ENCODE results near the gene TPRN. TPM values are rescaled to one million over a fixed set of nuclear protein-coding genes. Genes with fewer than 3 reads are reported as not detected.
A peak's percentile ranks its signal among the peaks of the same experiment; 100 is the strongest.

The TPRN gene
- total and polyA plus RNA-seq, 5 donors from 2014 or later: 0.27 to 5.9 (median 0.46) TPM

DNA sequence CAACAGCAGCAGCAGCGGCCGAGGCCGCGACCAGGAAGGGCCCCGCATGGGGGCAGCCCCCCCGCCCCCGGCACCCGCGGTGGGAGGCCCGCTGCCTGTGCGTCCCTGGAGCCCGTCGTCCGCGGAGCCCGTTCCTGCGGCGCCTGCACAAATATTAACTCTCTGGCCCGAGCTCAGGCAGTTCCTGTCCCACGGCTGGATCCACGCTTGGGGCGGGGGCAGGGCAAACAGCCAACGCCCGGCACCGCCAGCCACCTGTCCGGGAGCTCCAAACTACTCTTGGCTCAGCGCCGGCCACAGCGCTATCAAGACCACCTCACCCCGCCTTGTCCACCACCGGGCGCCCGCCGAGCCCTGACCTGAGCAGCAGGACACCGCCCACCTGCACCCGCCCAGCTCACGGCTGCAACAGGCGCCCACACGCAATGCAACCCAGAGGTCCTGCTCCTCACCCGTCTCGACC is 30.6 kb downstream of the TPRN start, which contains the start of gene LRRC26:
Gene LRRC26, minus strand, starts transcription at position 156 of the 463 bp plus-strand sequence. Its CDS starts 108 bp downstream, at position 48.
- DNase-seq (no peak), ATAC-seq (ENCODE audit: low read depth in 2 of 2) (no peak)
- Histone ChIP-seq H3K27ac (ENCODE audit: insufficient read depth, low read length, poor library complexity, severe bottlenecking) (no peak within 1 kb of the TSS), H3K36me3 (ENCODE audit: control insufficient read depth, insufficient read depth, low read length) (no peaks in the 10 kb centered on the region), H3K4me3 (ENCODE audit: low read depth, low read length) (no peak within 1 kb of the TSS), H3K9me3 (ENCODE audit: control insufficient read depth in 2 of 2, low read length in 2 of 2) (no peaks in the 10 kb centered on the region), H3K4me1 (ENCODE audit: control insufficient read depth, insufficient read depth, low read length, poor library complexity, severe bottlenecking) (peaks cover 20% of the 10 kb centered on the region), H3K27me3 (ENCODE audit: control insufficient read depth, insufficient read depth, low read length) (no peaks in the 10 kb centered on the region)
- peaks cover 0 to 4% (median 0%) of the 10 kb centered on the region in 4 donors for H3K4me1 Mint-ChIP-seq
- no peaks in the 10 kb centered on the region for H3K36me3 Mint-ChIP-seq
- H3K27ac Mint-ChIP-seq: no peak within 1 kb of the TSS
- peaks cover 23% of the 10 kb centered on the region for H3K27me3 Mint-ChIP-seq
- peaks cover 0 to 1% (median 0%) of the 10 kb centered on the region in 7 donors for H3K9me3 Mint-ChIP-seq
- peak within 1 kb of the TSS in 2 of 4 donors; percentile 47 to 56 for H3K4me3 Mint-ChIP-seq

DNA sequence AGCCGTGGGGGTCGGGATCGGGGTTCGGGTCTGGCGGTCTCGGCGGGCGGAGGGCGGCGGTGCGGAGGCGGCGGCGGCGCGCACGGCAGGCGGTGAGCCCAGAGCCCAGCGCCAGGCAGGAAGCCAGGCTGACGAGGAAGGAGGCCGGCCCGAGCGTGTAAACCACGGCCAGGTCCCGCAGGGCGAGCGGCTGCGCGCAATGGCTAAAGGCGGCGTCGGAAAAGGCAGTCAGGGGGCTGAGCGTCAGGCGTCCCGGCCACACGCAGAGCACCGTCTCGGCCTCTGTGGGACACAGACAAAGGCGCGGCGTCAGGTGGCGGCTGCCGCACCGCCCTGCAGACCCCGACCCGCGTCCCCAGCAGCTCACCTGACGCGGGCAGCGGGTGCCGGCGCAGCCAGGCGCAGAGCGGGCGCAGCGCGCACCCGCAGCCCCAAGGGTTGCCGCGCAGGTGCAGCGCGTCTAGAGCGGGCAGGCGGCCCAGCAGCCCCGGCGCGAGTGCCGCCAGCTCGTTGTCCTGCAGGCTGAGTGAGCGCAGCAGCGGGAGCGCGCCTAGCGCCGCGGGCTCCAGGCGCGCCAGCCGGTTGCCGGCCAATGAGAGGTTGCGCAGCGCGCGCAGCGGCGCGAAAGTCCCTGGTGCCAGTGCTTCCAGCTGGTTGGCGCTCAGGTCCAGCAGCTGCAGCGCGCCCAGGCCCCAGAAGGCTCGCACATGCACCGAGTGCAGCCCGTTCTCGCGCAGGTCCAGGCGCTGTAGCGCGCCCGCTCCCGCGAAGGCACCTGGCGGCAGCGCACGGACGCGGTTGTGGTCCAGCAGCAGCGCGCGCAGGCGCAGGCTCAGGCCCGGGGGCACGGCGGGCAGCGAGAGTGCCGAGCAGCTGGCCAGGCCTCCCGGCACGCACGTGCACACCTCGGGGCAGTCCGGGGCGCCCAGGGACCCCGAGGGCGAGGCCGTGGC is 31.4 kb downstream of the TPRN start:
- no peaks in the 10 kb centered on the region for H3K36me3 ChIP-seq (ENCODE audit: control insufficient read depth, insufficient read depth, low read length)
- DNase-seq (no peak), ATAC-seq (ENCODE audit: low read depth in 2 of 2) (no peak)
- Mint-ChIP-seq H3K4me3 (peak overlapping the region in 1 of 4 donors; percentile 56), H3K27me3 (peaks cover 23% of the 10 kb centered on the region), H3K27ac (no peak overlapping the region), H3K9me3 (peaks cover 0 to 1% (median 0%) of the 10 kb centered on the region in 7 donors), H3K4me1 (peaks cover 0 to 4% (median 0%) of the 10 kb centered on the region in 4 donors), H3K36me3 (no peaks in the 10 kb centered on the region)
- no peak overlapping the region for H3K4me3 ChIP-seq (ENCODE audit: low read depth, low read length)
- no peaks in the 10 kb centered on the region for H3K9me3 ChIP-seq (ENCODE audit: control insufficient read depth in 2 of 2, low read length in 2 of 2)
- H3K4me1 ChIP-seq (ENCODE audit: control insufficient read depth, insufficient read depth, low read length, poor library complexity, severe bottlenecking): peaks cover 16% of the 10 kb centered on the region
- no peak overlapping the region for H3K27ac ChIP-seq (ENCODE audit: insufficient read depth, low read length, poor library complexity, severe bottlenecking)
- H3K27me3 ChIP-seq (ENCODE audit: control insufficient read depth, insufficient read depth, low read length): no peaks in the 10 kb centered on the region

- Histone ChIP-seq H3K4me1 (ENCODE audit: control insufficient read depth, insufficient read depth, low read length, poor library complexity, severe bottlenecking) (peaks cover 16% of the 10 kb centered on the region), H3K27ac (ENCODE audit: insufficient read depth, low read length, poor library complexity, severe bottlenecking) (no peak overlapping the region), H3K36me3 (ENCODE audit: control insufficient read depth, insufficient read depth, low read length) (no peaks in the 10 kb centered on the region), H3K27me3 (ENCODE audit: control insufficient read depth, insufficient read depth, low read length) (no peaks in the 10 kb centered on the region), H3K9me3 (ENCODE audit: control insufficient read depth in 2 of 2, low read length in 2 of 2) (no peaks in the 10 kb centered on the region), H3K4me3 (ENCODE audit: low read depth, low read length) (no peak overlapping the region)
- H3K27ac Mint-ChIP-seq: no peak overlapping the region
- H3K27me3 Mint-ChIP-seq: peaks cover 23% of the 10 kb centered on the region
- ATAC-seq (ENCODE audit: low read depth in 2 of 2): no peak
- peaks cover 0 to 5% (median 0%) of the 10 kb centered on the region in 4 donors for H3K4me1 Mint-ChIP-seq
- no peak overlapping the region for H3K4me3 Mint-ChIP-seq
- H3K9me3 Mint-ChIP-seq: peaks cover 0 to 1% (median 0%) of the 10 kb centered on the region in 7 donors
- DNase-seq: no peak
- no peaks in the 10 kb centered on the region for H3K36me3 Mint-ChIP-seq
These were observed 32.0 kb downstream of the TPRN start for GRCh38 chr9:137168573-137168903.

DNA sequence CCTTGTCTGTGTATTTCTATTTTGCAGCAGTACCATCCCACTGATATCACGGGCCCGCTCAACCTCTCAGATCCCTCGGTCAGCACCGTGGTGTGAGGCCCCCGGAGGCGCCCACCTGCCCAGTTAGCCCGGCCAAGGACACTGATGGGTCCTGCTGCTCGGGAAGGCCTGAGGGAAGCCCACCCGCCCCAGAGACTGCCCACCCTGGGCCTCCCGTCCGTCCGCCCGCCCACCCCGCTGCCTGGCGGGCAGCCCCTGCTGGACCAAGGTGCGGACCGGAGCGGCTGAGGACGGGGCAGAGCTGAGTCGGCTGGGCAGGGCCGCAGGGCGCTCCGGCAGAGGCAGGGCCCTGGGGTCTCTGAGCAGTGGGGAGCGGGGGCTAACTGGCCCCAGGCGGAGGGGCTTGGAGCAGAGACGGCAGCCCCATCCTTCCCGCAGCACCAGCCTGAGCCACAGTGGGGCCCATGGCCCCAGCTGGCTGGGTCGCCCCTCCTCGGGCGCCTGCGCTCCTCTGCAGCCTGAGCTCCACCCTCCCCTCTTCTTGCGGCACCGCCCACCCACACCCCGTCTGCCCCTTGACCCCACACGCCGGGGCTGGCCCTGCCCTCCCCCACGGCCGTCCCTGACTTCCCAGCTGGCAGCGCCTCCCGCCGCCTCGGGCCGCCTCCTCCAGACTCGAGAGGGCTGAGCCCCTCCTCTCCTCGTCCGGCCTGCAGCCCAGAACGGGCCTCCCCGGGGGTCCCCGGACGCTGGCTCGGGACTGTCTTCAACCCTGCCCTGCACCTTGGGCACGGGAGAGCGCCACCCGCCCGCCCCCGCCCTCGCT is 32.6 kb downstream of the TPRN start:
- no peak for ATAC-seq (ENCODE audit: low read depth in 2 of 2)
- Histone ChIP-seq H3K36me3 (ENCODE audit: control insufficient read depth, insufficient read depth, low read length) (no peaks in the 10 kb centered on the region), H3K27ac (ENCODE audit: insufficient read depth, low read length, poor library complexity, severe bottlenecking) (no peak overlapping the region), H3K4me1 (ENCODE audit: control insufficient read depth, insufficient read depth, low read length, poor library complexity, severe bottlenecking) (peaks cover 16% of the 10 kb centered on the region), H3K27me3 (ENCODE audit: control insufficient read depth, insufficient read depth, low read length) (no peaks in the 10 kb centered on the region), H3K9me3 (ENCODE audit: control insufficient read depth in 2 of 2, low read length in 2 of 2) (no peaks in the 10 kb centered on the region), H3K4me3 (ENCODE audit: low read depth, low read length) (no peak overlapping the region)
- no peaks in the 10 kb centered on the region for H3K36me3 Mint-ChIP-seq
- peaks cover 23% of the 10 kb centered on the region for H3K27me3 Mint-ChIP-seq
- H3K4me1 Mint-ChIP-seq: peaks cover 0 to 4% (median 0%) of the 10 kb centered on the region in 4 donors
- H3K4me3 Mint-ChIP-seq: no peak overlapping the region
- no peak for DNase-seq
- H3K9me3 Mint-ChIP-seq: peaks cover 0 to 1% (median 0%) of the 10 kb centered on the region in 7 donors
- no peak overlapping the region for H3K27ac Mint-ChIP-seq

DNA sequence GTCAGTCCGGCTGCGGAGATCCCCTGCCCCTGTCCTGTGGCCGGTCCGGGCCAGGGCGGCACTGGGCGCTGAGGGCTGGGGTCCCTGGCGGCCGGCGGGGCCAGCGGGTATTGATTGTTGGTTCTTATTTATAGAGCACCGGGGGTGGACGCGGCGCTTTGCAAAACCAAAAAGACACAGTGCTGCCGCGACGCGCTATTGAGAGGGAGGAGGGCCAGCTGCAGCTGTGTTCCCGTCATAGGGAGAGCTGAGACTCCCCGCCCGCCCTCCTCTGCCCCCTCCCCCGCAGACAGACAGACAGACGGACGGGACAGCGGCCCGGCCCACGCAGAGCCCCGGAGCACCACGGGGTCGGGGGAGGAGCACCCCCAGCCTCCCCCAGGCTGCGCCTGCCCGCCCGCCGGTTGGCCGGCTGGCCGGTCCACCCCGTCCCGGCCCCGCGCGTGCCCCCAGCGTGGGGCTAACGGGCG is 33.2 kb downstream of the TPRN start:
- H3K9me3 Mint-ChIP-seq: peaks cover 0 to 1% (median 0%) of the 10 kb centered on the region in 7 donors
- H3K4me3 Mint-ChIP-seq: no peak overlapping the region
- no peaks in the 10 kb centered on the region for H3K36me3 ChIP-seq (ENCODE audit: control insufficient read depth, insufficient read depth, low read length)
- H3K4me1 ChIP-seq (ENCODE audit: control insufficient read depth, insufficient read depth, low read length, poor library complexity, severe bottlenecking): peaks cover 16% of the 10 kb centered on the region
- H3K27ac Mint-ChIP-seq: no peak overlapping the region
- no peaks in the 10 kb centered on the region for H3K9me3 ChIP-seq (ENCODE audit: control insufficient read depth in 2 of 2, low read length in 2 of 2)
- H3K27me3 Mint-ChIP-seq: peaks cover 23% of the 10 kb centered on the region
- H3K4me3 ChIP-seq (ENCODE audit: low read depth, low read length): no peak overlapping the region
- peaks cover 0 to 4% (median 0%) of the 10 kb centered on the region in 4 donors for H3K4me1 Mint-ChIP-seq
- no peaks in the 10 kb centered on the region for H3K27me3 ChIP-seq (ENCODE audit: control insufficient read depth, insufficient read depth, low read length)
- no peaks in the 10 kb centered on the region for H3K36me3 Mint-ChIP-seq
- no peak overlapping the region for H3K27ac ChIP-seq (ENCODE audit: insufficient read depth, low read length, poor library complexity, severe bottlenecking)
- no peak for ATAC-seq (ENCODE audit: low read depth in 2 of 2)
- DNase-seq: no peak

DNA sequence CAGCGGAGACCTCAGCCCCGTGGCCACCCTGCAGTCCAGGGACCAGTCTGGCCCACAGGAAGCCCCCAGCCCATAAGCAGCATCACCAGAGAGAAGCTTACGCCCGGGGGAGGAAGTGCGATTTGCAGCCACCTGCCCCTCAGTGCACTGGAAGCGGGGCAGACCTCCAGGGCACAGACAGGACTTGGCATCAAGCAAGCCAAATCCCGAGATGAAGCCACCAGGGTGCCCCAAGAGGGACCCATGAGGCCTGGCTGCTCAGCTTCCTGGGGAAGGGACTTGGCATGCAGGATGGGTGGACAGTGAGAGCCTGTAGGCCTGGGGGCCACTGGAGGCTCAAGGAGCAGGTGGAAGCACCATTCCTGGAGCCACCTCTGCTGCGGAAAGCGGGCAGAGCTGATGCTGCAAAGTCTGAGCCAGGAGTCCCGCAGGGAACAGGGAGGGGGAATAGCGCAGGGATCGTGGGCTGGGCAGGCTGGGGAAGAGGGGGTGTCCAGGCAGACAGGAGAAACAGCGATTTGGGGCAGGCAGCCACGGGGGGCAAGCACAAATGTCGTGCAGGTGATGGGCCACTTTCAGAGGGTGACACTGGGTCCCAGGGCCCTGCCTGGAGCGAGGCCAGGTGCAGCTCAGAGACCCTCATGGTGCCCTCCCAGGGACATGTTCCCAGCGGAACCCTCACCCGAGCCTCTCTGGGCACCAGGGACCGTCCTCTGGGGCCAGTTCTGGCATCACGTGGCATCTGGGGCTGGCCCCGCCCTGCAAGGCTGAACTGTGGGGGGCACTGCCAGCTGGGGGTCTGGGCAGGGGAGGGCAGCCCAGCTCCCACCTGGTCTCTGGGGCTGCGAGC is 33.9 kb downstream of the TPRN start:
- no peak overlapping the region for H3K27ac ChIP-seq (ENCODE audit: insufficient read depth, low read length, poor library complexity, severe bottlenecking)
- Mint-ChIP-seq H3K4me1 (peaks cover 0 to 7% (median 0%) of the 10 kb centered on the region in 4 donors), H3K27me3 (peaks cover 23% of the 10 kb centered on the region), H3K9me3 (peaks cover 0 to 1% (median 0%) of the 10 kb centered on the region in 7 donors), H3K4me3 (peak overlapping the region in 1 of 4 donors; percentile 70), H3K36me3 (no peaks in the 10 kb centered on the region), H3K27ac (no peak overlapping the region)
- H3K36me3 ChIP-seq (ENCODE audit: control insufficient read depth, insufficient read depth, low read length): no peaks in the 10 kb centered on the region
- peaks cover 16% of the 10 kb centered on the region for H3K4me1 ChIP-seq (ENCODE audit: control insufficient read depth, insufficient read depth, low read length, poor library complexity, severe bottlenecking)
- no peak for ATAC-seq (ENCODE audit: low read depth in 2 of 2)
- H3K27me3 ChIP-seq (ENCODE audit: control insufficient read depth, insufficient read depth, low read length): no peaks in the 10 kb centered on the region
- no peak overlapping the region for H3K4me3 ChIP-seq (ENCODE audit: low read depth, low read length)
- DNase-seq: no peak
- no peaks in the 10 kb centered on the region for H3K9me3 ChIP-seq (ENCODE audit: control insufficient read depth in 2 of 2, low read length in 2 of 2)
